GM20431 (cell line): Measurements from ENCODE around the gene BID.

Experiments
- in situ Hi-C: fragments of 300-500 bp; cut with MseI, MboI; formaldehyde crosslinking; loops from one replicate; pipeline ENCODE4 v1.15.0; 2020; ENCODE audit warnings: low sequenced_read_pairs; ENCODE audit not compliant: unreplicated experiment

BID gene

DNA sequence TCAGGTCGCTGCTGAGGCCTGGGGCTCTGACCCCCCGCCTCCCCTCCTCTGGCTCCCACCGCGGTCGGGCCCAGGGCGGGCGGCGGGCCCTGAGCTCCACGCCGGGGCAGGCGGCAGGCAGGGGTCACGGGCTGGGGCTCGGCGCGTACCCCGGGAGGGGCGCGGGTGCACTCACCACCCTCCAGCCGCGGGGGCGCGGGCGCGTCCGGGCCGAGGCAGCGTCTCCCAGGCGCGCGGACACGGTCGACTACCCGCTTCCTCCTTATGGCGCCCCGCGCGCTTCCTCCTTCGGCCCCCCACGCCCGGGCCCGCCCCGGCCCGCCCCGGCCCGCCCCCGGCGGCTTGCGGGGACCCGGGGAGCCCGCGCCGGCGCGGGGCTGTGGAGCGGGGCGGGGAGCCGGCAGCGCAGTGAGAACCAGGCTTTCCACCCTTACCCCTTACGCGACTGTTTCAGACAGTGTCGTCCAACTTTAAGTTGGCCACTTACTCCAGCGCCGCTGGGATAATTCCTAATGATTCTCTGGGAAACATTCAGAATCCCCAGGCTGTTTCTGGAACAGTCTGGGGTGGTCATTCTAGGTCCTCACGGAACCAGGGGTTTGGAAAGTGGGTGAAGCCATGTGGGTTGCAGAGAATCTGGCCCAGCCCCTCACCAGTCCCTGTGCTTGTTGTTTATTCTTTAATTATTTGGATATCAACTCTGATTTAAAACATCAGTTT is at the start of gene BID:
Gene BID (minus strand): TSS at position 264 of the 720 bp plus-strand sequence. CDS start 24,353 bp downstream, outside the sequence.
- in situ Hi-C loops = no loop called here

DNA sequence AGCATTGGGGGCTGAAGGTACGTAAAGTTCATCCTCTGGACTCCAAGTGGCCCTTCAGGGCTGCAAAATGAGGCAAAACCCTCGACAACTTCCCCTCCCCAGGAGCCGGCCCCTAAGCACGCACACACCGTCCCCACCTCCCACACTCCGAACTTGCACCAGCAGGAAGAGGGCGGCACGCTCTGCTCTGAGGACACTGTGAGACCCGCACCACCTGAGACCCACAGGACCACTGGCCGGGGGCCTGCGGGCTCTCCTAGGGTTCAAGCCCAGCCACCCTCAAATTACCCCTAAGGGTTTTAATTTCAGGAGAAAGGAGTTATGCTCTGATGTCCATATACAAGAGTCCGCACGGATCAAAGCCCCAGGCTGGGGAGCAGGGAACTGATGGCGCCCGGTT is 49.7 kb upstream of the BID start:
- in situ Hi-C loops = no loop called here

- in situ Hi-C loops = no loop called here
Observed at GRCh38 chr22:17823226-17823625, 49.0 kb upstream of the BID start.

DNA sequence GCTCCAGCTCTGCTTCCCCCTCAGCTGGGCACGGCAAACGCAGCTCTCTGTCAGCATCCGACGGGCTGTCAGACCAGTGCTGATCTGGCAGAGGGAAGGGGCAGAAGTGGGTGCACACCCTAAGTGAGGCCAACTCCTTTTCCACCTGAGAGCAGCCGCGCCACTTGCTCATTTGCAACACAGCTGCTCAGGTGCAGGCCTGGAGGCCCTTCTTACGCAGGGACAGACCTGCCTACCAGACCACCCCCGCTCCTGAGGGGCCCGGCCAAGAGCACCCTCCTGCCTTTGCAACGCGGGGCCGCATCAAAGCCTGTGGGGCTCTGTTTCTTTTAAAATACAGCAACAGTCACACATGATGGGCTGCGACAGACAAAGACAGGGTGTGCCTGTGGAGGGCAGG is 47.8 kb upstream of the BID start:
- in situ Hi-C loops = no loop called here

DNA sequence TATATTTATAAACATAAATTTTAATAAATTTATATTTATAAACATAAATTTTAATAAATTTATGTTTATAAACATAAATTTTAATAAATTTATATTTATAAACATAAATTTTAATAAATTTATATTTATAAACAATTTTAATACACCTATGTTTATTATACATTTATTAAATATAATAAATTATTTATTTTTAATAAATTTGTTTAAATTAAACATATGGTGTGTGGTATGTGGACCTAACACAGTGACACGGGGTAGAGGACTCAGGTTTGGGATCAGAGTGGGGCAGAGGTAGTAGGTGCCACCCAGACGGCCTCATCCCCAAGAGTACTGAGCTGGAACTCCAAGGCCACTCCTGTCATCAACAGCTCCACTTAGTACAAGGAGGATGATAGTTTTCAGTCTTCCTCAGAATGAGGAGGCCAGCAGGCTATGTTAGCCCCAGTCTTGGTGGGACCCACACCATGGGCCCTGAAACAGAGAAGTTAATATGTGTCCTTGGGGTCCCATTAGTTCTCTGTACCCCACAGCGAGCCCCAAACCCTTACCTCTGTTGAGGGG is 46.7 kb upstream of the BID start:
- in situ Hi-C loops = no loop called here

GRCh38 chr22:17818649-17819048 is 44.4 kb upstream of the BID start:
- in situ Hi-C loops = no loop called here

DNA sequence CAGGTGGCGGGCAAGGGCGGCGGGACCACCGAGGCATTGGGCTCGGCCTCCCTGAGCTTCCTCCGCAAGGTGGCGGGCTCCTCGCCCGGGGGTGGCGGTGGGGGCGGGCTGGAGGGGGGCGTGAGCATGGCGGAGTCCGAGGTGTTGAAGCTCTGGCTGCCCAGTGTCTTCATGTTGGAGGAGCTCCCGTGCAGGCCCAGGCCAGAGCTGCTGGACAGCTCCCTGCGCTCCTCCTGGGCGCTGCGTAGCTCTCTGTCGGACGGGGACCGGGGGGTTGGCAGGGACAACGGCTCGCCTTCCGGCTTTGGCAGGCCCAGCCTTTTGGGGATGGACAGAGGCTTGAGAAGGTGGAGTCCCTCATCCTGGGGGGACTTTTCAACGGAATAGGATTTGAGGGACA is 43.9 kb upstream of the BID start:
- in situ Hi-C loops = no loop called here

GRCh38 chr22:17817511-17818065 is 43.3 kb upstream of the BID start:
- in situ Hi-C loops = no loop called here

DNA sequence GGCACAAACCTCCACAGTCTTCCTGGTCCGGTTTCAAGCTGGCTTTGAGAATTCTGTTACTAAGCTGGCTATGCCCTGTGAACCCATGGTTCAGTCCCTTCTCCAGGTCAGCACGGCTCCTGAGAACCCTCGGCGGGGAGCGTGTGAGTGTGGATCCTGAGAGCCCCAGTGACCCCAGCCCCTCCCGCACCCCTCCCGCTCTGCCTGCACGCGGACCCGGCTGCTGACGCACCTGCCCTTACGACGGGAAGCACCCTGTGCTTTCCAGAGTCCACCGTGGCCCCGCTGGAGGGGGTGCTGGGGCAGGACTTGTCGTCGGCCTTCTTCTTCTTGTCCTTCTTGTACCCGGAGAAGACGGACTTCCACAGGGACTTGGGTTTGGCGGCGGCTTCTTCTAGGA is 42.8 kb upstream of the BID start:
- in situ Hi-C loops = no loop called here

DNA sequence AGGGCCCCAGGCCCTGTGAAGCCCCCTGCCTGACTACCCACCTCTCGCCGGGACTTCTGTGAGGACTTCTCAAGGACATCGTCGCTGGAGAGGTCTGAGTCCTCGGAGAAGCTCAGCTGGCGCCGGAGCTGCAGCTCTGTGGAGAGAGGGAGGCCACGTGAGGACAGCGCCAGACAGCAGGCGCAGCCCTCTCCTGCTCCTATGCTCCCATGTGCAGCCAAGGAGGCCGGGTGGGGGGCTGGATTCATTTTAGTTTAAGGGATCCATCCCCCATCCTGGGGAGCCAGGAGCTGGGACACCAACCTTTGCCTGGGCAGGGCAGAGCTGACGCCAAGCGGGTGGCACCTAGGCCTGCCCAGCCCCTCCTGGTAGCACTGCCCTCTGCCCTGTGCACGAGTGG is 42.4 kb upstream of the BID start:
- in situ Hi-C loops = no loop called here

GRCh38 chr22:17815703-17816254 is 41.5 kb upstream of the BID start:
- in situ Hi-C loops = no loop called here

GRCh38 chr22:17814830-17815229 is 40.6 kb upstream of the BID start:
- in situ Hi-C loops = no loop called here

- in situ Hi-C loops = no loop called here
Observed at GRCh38 chr22:17814084-17814483, 39.8 kb upstream of the BID start.

DNA sequence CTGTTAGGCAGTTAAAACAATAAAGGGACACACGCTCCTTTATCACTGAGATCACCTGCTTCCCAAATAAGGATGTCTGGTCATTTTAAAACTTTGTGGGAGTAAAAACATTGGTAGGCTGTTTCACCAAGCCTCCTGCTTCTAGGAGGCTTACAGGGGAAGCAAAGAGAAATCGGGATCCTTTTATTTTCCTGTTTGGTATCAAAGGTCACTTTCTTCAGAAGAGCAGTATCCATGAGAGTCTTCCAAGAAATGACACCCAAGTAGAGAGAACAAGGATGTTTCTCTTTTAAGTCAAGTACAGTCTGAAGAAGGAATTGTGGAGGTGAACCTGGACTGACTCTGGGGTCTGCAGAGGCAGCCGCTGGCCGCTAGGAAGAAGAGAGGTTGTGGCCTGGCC is 36.9 kb upstream of the BID start:
- in situ Hi-C loops = no loop called here

- in situ Hi-C loops = no loop called here
Observed at GRCh38 chr22:17810570-17811116, 36.4 kb upstream of the BID start.

GRCh38 chr22:17808693-17809403 is 34.6 kb upstream of the BID start:
- in situ Hi-C loops = no loop called here

DNA sequence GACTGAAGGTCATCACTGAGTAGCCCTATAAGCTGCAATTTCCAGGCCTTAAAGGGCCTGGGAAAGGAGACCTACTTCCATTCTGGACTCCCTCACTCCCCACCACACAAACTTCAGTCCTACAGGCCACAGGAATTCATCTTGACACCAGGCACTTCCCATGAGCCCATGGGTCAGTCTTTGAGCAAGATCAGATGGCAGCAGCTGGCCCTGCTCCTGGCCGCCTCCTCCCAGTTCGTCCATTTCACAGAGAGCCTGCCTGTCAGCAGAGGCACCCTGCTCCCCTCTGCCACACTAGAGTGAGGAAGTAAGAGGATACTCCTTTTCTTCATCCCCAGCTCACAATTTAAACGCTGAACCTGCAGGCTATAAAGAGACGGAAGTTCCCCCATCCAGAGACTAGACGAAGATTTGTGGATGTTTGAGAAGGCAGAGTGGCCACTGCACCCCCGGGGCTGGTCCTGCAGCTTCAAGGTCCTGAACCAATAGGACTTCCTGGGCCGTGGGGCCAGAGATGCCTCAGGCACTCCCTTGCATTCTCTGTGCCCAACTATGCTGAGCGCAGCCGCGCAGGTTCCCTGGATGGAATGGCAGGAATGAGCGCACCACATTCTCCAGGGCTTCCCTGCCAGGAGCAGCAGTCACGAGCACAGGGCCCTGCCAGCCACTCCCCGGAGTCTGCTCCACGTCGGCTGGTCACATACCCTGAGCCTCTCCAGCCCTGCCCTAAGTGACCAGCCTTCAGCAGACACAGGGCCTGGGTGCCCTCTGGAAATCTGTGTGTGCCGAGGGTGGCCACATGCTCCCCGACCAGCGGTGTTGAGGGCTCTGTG is 33.5 kb upstream of the BID start:
- in situ Hi-C loops = no loop called here

DNA sequence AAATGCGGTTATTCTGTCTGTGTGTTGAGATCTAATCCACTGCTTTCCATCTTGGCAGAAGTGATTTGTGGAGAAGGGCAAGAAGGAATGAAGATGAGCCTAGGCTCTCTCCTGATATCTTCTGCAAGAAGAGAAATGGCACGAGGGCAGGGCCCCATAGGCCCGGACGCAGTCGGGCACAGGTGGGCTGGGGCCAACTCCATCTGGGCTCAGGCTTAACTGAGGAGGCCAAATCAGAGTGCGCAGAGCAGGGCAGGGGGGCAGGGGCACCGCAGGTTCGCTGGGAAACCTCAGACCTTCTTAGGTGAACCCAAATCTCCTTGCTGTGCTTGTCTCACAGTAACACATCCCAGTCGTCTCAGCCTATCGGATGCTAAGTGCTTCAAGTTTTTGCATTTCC is 32.8 kb upstream of the BID start:
- in situ Hi-C loops = no loop called here

GRCh38 chr22:17806437-17806836 is 32.2 kb upstream of the BID start:
- in situ Hi-C loops = no loop called here
